HuH-7 (cell line): ENCODE results near the gene OGFOD3.
"Not testable (repeated sequence)": the region's sequence is repeated elsewhere in the genome, so short reads cannot be mapped to it uniquely, and the experiment has no call there.

Experiments
- DNase-seq: peaks from one replicate; pipeline ENCODE4 v3.0.0; 2011; ENCODE audit warnings: low spot score

Gene OGFOD3

DNA sequence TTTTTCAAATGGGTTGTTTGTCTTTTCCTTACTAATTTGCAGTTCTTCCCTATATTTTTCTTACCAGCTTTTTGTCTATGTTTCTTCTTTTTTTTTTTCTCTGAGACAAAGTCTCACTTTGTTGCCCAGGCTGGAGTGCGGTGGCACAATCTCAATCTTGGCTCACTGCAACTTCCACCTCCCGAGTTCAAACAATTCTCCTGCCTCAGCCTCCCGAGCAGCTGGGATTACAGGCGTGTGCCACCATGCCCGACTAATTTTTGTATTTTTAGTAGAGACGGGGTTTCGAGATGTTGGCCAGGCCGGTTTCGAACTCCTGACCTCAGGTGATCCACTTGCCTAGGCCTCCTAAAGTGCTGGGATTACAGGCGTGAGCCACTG is 45.3 kb downstream of the OGFOD3 start:
- DNase-seq, result not testable (repeated sequence)

GRCh38 chr17:82372249-82373071 is 45.9 kb downstream of the OGFOD3 start:
- peak; percentile 65 for DNase-seq

DNA sequence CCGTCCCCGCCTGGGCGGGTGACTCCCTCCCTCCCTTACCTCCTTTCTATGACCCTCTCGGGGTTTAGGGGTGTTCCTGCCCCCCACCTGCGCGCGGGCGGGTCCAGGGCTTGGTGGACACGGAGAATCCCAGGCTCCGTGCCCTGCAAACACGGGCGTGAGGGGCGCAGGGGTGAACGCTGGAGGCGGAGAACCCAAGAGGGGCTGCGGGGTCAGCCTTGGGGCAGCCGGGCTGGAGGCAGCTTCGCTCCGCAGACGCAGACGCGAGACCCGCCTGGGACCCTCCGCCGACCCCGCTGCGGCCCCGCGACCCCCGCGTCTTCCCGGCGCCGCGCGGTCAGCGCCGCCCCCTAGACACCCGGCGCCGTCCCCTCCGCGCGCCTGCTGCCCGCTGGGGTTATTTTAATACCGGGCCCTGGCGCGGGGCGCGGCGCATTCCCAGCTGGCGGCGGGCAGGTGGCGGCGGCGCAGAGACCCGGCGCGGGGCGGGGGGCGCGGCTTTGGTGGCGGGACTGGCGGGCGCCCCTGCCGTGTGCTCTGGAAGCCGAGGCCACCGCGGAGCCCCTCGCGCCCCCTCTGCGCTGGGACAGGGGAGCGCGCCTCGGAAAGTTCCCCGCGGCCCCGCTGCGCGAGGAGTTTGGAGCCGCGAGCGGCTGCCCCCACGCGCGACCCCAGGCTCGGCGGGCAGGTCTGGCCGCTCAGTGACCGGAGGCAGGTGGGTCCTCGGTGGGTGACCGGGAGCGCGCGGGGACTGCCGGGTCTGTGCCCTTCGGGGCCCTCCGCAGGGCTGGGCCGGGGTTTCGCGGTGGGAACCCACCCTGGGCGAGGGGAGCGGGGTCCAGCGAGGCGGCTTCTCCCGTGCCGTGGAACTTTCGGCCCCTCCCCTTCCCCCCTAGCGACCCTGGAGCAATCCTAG is 46.8 kb downstream of the OGFOD3 start, which contains the start of gene UTS2R:
Gene UTS2R (plus strand): TSS at position 433 of the 916 bp plus-strand sequence. CDS start 2,560 bp downstream, outside the sequence.
- DNase-seq, result no peak

DNA sequence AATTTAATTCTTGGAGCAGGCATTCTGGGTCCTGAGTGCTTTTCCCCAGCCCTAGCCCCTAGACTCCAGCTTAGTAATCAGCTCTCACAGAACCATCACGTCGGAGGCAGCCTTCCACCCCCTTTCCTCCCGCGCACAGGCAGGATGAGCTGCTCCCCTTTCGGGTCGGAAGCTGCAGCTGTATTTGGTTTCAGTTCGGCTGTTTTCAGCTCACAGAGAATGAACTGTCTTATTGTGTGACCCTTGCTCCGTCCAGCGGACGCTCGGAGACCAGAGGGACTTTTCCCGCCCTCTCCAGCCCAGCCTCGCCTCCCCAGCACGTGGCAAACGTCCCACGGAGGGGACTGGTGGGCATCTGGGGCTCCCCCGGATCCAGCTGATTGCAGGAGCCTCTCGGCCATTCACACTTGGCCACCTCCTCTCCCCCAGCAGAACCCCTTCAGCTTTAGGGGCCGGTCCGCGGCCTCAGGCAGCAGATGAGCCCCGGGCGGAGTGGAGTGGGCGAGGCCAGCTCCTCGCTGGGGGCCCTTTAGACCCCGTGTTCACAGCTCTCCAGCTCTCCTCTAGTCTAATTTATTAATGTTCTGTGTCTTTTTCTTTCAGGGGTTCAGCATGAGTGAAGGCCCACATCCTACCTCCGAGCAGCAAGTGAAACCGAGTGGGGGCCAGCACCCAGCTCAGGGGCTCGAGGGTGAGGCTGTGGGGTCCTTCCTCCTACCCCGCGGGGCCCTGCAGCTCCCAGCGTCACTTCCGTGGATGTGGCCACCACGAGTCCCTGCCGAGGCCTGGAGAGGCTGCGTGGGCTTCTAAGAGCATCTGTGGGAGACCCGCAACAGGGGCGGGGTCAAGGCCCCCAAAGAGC is 47.7 kb downstream of the OGFOD3 start:
- DNase-seq, result no peak

GRCh38 chr17:82369211-82369610 is 49.2 kb downstream of the OGFOD3 start:
- no peak for DNase-seq

- peak; percentile 95 for DNase-seq
These were observed 50.5 kb downstream of the OGFOD3 start for GRCh38 chr17:82367724-82368524.

DNA sequence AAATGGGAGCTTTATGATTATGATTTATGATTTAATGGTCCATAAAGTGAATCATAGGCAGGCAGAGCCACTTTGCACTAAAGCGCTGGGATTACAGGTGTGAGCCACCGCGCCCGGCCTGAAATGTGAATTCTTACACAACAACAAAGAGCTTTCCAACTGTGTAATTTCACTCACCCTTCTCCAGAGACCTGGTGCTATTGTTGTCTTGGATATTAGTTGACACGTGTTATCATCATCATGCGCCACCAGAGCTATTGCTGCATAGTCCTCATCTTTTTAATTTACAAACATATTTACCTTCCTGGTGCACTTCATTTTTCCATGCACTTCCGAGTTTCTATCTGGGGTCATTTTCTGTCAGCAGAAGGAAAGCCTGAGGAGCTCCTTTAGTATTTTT is 51.6 kb downstream of the OGFOD3 start:
- DNase-seq, result no peak

- DNase-seq, result no peak
These were observed 52.6 kb downstream of the OGFOD3 start for GRCh38 chr17:82365606-82366295.

- no peak for DNase-seq
These were observed 56.3 kb downstream of the OGFOD3 start for GRCh38 chr17:82361885-82362633.

DNA sequence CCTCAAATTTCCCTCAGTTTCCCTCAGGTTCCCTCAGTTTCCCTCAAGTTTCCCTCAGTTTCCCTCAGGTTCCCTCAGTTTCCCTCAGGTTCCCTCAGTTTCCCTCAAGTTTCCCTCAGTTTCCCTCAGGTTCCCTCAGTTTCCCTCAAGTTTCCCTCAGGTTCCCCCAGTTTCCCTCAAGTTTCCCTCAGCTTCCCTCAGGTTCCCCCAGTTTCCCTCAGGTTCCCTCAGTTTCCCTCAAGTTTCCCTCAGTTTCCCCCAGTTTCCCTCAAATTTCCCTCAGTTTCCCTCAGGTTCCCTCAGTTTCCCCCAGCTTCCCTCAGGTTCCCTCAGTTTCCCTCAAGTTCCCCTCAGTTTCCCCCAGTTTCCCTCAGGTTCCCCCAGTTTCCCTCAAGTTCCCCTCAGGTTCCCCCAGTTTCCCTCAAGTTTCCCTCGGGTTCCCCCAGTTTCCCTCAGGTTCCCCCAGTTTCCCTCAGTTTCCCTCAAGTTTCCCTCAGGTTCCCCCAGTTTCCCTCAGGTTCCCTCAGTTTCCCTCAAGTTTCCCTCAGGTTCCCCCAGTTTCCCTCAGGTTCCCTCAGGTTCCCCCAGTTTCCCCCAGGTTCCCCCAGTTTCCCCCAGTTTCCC is 58.8 kb downstream of the OGFOD3 start:
- not testable (repeated sequence) for DNase-seq

GRCh38 chr17:82358465-82359350 is 59.7 kb downstream of the OGFOD3 start, which contains the start of gene TEX19:
Gene TEX19 (plus strand): TSS chr17:82359247. CDS start chr17:82362151, 2,904 bp downstream.
- no peak for DNase-seq

DNA sequence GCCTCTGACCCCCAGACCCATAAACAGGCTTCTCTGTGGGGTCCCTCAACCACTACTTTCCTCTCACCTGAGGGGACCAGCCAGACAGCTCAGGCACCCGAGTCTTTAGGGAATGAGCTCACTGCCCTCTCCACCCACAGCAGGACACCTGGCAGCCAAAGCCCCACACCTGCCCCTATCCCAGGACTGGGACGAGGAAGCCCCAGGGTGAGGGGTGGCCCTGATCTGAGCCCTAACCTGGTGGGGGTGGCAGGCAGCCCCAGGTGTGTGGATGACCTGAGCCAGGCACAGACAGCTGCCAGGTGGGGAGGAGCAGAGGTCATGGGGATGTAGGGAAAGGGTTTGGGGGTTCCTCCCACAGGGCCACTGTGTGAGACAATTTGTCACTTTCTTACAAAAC is 61.0 kb downstream of the OGFOD3 start:
- DNase-seq, result no peak

DNA sequence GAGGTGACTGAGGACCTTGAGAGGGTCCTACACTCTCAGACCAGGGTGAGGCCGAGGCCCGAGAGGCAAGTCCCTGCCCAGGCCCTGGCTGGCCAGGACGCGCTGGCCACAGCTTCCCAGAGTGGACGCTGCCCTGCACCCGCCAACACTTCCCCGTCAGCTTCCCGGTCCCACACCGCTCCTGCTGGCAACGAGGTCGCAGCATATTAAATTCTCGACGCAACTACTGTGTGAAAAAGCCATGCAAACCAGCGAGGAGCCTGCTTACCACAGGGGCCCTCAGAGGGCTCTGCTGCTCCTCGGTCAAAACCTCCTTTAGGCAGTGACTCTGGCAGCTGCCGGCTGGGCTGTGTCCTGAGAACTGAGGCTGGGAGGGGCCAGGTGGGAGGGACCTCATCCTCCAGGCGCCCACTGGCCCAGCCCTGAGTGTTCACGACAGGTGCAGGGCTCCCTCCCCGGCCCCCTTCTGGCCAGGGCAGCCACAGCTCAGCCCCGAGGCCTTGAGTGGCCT is 61.5 kb downstream of the OGFOD3 start:
- no peak for DNase-seq

- DNase-seq, result no peak
These were observed 62.5 kb downstream of the OGFOD3 start for GRCh38 chr17:82355770-82356427.

- DNase-seq, result no peak
These were observed 63.5 kb downstream of the OGFOD3 start for GRCh38 chr17:82354804-82355308.

DNA sequence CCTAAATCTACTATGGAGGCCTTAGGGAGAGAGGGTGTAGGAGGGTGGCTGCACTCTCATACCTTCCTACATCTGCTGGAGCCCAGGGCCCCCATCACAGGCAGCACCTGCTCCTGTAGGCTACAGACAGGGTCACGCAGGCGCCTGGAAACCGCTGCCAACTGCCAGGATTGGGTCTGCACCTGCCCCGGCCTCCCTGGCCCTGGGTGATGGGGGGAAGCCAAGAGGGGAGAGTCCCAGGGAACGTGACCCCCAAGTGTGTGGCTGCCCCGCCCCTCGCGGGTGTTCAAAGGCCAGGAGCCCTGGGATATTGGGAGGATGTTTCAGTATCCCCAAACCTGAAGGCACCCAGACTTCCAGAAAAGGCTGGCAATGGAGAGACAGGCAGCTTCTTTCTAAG is 64.9 kb downstream of the OGFOD3 start:
- no peak for DNase-seq
